Measurements from ENCODE around the gene ZDHHC1.

ZDHHC1 gene

DNA sequence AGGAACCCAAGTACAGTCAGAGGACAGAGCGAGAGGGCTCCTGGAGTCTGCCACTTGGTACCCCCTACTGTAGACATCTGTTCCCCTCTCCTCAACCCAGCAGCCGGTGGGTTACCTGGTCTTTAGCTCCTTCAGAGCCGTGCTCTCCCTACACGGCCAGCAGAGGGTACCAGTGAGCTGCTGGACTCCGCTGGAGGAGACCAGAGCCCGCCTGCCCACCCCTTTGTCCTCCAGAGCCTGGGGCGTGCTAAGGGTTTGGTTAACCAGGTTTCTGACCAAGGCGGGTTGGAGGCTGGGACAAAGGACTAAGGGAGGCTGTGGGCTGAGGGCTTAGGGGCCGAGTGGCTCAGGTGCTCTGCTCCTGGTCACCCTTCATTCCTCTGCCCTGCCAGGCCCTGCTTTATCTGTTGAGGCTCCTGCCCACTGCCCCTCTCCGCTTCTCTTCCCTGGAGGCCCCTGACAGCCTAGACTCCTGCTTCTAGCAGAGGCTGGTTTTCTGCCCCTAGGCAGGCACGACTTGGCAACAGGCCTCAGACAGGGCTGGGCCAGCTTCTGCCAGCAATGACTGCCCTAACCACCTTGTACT is 12.0 kb upstream of the ZDHHC1 start:
- H3K4me3 ChIP-seq (ENCODE audit: low read depth, low read length): no peak overlapping the region
- peak; percentile 79 for TF ChIP-seq CTCF (IDR thresholded peaks at IDR 0.05; ENCODE audit: control insufficient read depth, extremely low read depth, insufficient read depth)
- DNase-seq (ENCODE audit: low read depth): no peak

DNA sequence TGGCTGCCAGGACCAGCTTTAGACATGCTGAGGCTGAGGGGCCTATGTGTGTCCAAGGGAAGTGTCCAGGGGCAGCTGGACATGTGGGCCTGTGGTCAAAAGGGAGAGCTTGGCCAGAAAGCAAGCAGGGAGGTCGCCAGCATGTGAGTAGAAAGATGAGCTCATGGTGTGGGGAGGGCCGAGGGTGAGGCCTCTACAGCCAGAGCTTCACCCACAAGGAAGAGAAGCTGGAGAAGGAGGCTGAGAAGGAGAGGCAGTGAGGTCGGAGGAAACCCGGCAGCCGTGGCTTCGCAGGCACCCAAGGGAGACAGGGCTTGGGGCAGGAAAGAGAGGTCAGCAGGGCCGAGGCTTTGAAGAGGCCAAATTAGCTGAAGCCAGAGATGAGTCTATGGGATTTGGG is 10.7 kb upstream of the ZDHHC1 start:
- no peak for DNase-seq (ENCODE audit: low read depth)
- TF ChIP-seq CTCF (IDR thresholded peaks at IDR 0.05; ENCODE audit: control insufficient read depth, extremely low read depth, insufficient read depth): no peak
- H3K4me3 ChIP-seq (ENCODE audit: low read depth, low read length): no peak overlapping the region

GRCh38 chr16:67426022-67426421 is 9.7 kb upstream of the ZDHHC1 start:
- no peak for TF ChIP-seq CTCF (IDR thresholded peaks at IDR 0.05; ENCODE audit: control insufficient read depth, extremely low read depth, insufficient read depth)
- H3K4me3 ChIP-seq (ENCODE audit: low read depth, low read length): no peak overlapping the region
- DNase-seq (ENCODE audit: low read depth): no peak

- TF ChIP-seq CTCF (IDR thresholded peaks at IDR 0.05; ENCODE audit: control insufficient read depth, extremely low read depth, insufficient read depth): no peak
- H3K4me3 ChIP-seq (ENCODE audit: low read depth, low read length): no peak overlapping the region
Observed at GRCh38 chr16:67425580-67425979, 9.3 kb upstream of the ZDHHC1 start.

GRCh38 chr16:67425061-67425460 is 8.8 kb upstream of the ZDHHC1 start:
- DNase-seq (ENCODE audit: low read depth): no peak
- no peak for TF ChIP-seq CTCF (IDR thresholded peaks at IDR 0.05; ENCODE audit: control insufficient read depth, extremely low read depth, insufficient read depth)
- no peak overlapping the region for H3K4me3 ChIP-seq (ENCODE audit: low read depth, low read length)

More at GRCh38 chr16:67425580-67425979, 9.3 kb upstream of the ZDHHC1 start:
- DNase-seq (ENCODE audit: low read depth): no peak

GRCh38 chr16:67424261-67424615 is 8.0 kb upstream of the ZDHHC1 start:
- DNase-seq (ENCODE audit: low read depth): no peak
- H3K4me3 ChIP-seq (ENCODE audit: low read depth, low read length): no peak overlapping the region
- no peak for TF ChIP-seq CTCF (IDR thresholded peaks at IDR 0.05; ENCODE audit: control insufficient read depth, extremely low read depth, insufficient read depth)

DNA sequence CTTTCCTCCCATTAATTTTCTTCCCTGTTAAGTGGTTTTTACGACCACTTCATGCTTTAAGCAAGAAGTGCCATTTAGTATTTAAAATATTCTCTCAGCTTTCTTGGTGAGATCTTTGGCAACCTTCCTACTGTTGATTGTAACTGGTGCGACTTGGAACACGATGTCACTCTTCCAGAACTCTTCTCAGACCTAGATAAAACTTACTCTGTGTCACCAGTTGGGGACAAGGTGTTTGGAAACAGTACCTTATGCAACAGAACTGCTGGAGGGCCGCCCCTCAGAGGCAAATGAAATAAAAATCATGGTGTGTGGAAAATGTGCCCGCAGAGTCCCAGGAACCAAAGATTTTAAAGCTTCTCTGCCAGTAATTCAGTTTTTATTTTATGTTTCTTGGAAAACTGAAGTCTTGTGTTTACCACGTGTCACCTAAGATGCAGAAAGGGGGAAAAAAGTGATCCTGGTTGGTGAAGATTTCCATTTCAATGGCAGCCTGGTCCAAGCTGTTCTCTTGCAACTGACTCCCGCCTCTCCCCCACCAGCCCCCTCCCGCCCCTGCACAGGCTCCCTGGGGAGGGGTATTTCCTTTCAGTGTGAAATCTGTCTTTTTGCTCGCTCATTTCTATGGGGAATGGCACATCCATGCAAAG is 7.5 kb upstream of the ZDHHC1 start:
- no peak for TF ChIP-seq CTCF (IDR thresholded peaks at IDR 0.05; ENCODE audit: control insufficient read depth, extremely low read depth, insufficient read depth)
- H3K4me3 ChIP-seq (ENCODE audit: low read depth, low read length): no peak overlapping the region
- no peak for DNase-seq (ENCODE audit: low read depth)

Measured in LNCaP clone FGC (cell line).